Measurements from ENCODE around the gene ZNF534.
"Not testable (repeated sequence)": the region's sequence is repeated elsewhere in the genome, so short reads cannot be mapped to it uniquely, and the experiment has no call there.

ZNF534 gene

GRCh38 chr19:52500474-52500873 is 71.5 kb downstream of the ZNF534 start:
- DNase-seq: not testable (repeated sequence)

DNA sequence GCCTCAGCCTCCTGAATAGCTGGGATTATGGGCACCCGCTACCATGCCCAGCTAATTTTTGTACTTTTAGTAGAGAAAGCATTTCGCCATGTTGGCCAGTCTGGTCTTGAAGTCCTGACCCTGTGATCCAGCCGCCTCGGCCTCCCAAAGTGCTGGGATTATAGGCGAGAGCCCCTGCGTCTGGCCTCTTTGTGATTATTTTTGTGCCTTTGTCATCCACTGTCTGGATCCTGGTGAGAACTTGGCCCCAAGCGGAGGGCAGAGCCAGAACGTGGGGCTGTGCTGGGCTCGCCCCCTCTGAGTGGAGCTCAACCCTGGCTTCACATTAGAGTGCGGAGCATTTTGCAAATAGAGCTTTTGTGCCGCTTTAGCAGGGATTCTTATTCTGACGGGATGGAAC is 72.0 kb downstream of the ZNF534 start:
- not testable (repeated sequence) for DNase-seq
